Medulla oblongata (tissue), 1 donor: ENCODE data around the gene BBS9.
A peak's percentile ranks its signal among the peaks of the same experiment; 100 is the strongest.
"Not testable (repeated sequence)": the region's sequence is repeated elsewhere in the genome, so short reads cannot be mapped to it uniquely, and the experiment has no call there.

Experiments
- DNase-seq: peaks from one replicate; pipeline ENCODE4 v3.0.0-alpha.2; 2015; ENCODE audit errors: extremely low spot score

Gene BBS9

DNA sequence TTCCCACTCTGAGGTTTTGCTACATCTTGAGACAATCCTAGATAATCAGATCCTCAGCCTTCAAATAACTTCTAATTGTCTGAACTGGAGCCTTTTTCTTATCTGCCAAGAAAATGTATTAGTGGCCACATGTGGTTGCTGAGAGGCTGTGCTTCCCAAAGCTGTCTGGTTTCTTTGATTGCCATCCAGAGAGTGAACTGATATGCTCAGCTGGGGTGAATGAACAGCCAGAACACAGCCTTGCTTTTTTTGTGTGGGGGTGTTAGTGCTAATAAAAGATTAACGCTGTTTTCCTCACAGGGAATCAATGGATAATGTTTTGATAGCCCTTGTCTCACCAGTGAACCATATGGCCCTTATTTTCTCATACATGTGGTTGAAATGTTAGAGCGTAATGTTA lies 66.9 kb downstream of the BBS9 start:
- no peak for DNase-seq

DNA sequence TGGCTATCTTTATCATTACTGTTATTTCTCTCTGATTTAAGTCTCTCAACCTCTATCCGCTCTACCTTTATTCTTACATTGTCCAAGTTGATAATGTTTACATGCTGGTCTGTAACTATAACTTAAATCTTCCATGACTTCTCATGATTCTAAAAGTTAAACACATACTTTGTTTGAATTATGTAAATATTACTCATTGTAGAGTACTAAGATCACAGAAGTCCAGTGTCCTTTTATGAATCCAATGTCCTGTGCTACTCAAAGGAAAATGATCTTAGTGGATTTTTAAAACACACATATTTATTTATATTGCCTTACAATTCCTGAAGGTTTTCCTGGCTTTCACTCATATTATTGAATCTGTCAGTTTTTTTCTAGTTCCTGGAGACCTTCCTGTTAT lies 70.9 kb downstream of the BBS9 start:
- no peak for DNase-seq

DNA sequence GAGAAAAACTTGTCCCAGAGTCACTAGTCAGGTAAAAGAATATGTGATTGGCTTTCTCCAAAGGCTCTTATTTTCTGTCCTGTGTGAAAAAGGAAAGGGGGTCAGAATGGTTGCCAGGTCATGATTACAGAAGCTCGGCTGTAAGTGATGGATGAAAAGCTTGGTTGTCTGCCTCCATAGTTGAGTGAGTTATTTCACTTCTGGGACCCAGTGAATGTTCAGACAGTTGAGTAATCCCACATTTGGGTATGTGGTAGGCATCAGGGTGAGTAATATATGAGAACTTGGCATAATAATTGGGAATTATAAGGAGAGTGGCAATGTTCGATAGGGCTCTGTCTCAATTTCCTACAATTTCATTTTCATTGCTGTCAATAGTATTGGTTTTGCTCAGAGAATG lies 72.5 kb downstream of the BBS9 start:
- no peak for DNase-seq

DNA sequence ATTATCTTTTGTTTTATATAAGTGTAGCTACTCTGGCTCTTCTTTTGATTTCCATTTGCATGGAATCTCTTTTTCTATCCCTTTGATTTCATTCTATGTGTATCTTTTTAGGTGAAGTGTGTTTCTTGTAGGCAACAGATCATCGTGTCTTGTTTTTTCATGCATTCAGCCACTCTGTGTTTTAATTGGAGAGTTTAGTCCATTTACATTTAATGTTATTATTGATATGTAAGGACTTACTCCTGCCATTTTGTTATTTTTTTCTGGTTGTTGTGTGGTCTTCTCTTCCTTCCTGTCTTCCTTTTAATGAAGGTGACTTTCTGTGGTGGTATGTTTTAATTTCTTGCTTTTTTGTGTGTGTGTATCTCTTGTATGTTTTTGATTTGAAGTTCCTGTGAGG lies 81.6 kb downstream of the BBS9 start:
- no peak for DNase-seq

DNA sequence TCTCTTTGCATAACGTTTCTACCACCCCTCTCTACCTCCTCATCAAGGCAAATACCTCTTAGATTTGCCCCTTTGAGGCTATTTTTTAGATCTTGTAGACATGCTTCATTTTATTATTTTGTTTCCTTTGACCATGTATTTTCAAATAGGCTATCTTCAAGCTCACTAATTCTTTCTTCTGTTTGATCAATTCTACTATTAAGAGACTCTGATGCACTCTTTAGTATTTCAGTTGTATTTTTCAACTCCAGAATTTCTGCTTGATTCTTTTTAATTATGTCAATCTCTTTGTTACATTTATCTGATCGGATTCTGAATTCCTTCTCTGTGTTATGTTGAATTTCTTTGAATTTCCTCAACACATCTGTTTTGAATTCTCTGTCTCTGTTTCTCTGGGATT lies 82.8 kb downstream of the BBS9 start:
- no peak for DNase-seq

DNA sequence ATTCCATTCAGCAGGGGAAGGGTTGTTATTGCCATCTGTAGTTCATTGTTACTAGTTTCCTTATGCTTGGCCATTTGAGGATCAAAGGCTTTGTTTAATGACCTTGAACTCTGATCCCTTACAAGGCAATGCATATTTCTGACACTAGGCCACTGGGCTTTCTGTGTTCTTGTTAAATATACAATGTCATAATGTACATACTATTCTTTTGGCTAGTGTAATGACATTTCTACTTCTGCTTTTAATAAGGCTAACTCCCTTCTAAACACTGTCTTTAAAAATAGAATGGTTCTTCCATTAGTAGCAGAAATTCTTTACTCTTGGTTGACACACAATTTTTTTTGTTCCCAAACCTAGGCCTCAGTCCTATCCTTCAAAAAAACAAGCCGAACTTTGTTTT lies 86.6 kb downstream of the BBS9 start:
- no peak for DNase-seq

DNA sequence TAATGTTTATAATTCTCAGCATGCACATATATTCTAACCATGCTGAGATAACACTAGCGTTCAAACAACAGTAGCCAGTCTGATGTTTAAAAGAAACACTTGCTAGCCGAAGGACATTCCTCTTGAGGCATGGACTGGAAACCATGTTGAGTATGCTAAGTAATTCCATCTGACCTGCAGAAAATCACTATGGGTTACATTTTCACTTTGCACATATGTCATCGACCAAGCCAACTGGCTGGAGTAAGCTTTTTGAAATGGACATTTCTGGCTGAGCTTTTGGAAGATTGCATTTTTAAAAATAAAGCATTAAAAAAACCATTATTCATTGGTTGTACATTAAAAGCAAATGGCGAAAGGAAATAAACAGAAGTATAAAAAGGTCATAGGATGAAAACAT lies 88.2 kb downstream of the BBS9 start:
- DNase-seq: no peak

DNA sequence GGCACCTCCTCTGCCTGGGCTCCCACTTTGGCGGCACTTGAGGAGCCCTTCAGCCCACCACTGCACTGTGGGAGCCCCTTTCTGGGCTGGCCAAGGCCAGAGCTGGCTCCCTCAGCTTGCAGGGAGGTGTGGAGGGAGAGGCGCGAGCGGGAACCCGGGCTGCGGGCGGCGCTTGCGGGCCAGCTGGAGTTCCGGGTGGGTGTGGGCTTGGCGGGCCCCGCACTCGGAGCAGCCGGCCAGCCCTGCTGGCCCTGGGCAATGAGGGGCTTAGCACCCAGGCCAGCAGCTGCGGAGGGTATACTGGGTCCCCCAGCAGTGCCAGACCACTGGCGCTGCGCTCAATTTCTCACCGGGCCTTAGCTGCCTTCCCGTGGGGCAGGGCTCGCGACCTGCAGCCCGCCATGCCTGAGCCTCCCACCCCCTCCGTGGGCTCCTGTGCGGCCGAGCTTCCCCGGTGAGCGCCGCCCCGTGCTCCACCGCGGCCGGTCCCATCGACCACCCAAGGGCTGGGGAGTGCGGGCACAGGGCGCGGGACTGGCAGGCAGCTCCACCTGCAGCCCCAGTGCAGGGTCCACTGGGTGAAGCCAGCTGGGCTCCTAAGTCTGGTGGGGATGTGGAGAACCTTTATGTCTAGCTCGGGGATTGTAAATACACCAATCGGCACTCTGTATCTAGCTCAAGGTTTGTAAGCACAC lies 89.6 kb downstream of the BBS9 start:
- not testable (repeated sequence) for DNase-seq

DNA sequence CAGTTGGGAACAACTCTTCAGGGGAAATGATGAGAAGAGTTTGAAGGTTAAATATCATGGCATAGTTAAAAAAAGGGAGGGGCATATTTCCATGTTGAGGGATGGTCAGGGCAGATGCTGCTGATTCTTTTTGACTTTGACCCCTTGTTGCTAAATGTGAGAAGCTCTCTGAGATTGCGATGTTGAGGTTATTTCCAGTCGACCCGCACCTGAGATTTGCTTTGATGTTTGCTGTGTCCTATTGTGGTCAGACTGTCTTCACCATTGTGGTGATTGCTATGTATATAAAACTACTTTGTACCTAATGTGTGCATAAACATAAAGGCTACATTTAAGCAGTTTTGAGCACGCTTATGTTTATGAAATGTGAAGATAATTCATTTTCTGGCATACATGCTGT lies 90.9 kb downstream of the BBS9 start:
- no peak for DNase-seq

DNA sequence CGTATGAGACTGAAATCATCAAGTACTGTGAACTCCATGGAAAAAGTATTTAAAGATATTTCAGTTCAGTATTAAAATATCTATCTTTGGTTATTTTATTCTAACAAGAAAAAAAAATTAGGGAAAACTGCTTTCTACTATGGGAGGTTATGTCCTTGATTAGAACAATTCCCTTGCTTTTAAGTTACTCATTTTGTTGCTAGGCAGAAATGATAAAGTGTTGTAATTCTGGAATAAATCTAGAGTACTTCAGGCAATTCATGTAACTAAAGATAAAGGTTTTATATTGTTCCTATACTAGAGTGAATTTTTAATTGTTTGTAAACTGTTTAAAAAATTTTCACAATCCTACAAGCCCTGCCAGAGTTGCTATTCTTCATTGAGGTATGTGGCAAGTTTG lies 92.0 kb downstream of the BBS9 start:
- no peak for DNase-seq

DNA sequence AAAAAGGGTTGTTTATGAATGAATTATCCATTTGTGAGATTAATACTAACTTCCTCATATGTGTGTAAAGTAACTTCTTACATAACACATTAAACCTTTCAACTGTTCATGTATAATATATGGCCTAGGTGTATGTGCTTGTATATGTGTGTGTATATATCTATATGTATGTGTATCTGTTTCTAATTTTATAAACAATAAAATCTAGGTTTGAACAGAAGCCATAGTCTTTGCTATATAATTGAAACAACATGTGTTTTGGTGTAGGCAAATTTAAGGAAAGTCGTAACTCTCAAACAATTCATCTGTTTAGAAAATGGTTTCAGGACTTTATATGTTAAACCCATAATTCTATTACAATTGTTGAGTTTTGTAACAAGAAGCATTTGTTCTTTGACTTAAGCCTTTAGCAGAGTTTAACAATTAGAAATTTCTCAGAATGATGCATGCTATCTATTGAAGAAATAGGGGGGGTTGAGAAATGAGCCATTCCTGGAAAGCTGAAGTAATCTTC lies 103.3 kb downstream of the BBS9 start:
- DNase-seq: no peak

DNA sequence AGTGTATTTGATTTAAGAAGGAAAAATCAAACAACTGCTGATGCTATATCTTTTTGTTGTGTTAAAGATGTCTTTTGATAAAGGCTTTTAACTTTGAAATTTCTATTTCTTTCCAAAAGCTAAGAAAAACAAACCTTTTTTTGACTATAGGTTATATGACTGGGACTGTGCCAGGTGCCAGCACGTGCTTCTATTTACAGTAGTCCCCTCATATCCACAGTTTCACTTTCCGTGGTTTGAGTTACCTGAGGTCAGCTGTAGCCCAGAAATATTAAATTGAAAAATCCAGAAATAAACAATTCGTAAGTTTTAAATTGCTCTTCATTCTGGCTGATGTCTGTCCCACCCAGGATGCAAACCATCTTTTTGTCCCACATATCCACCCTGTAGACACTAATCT lies 104.3 kb downstream of the BBS9 start:
- DNase-seq: no peak

DNA sequence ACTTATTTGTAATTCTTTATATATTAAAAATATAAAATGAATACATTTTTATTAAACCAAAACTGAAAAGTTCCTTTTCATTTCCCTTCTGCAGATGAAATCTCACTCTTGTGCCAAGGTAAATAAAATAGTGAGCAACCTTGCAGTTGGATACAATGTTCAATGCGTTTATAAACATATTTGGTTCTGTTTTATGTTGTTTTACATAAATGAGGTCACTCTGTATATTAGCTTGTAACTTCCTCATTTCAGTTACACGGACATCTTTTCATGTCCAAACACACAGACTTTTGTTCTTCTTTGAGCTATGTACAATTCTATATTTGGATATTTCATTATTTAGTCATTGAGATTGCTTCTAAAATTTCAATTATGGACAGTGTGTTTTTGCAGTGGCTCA lies 107.7 kb downstream of the BBS9 start:
- DNase-seq: no peak

DNA sequence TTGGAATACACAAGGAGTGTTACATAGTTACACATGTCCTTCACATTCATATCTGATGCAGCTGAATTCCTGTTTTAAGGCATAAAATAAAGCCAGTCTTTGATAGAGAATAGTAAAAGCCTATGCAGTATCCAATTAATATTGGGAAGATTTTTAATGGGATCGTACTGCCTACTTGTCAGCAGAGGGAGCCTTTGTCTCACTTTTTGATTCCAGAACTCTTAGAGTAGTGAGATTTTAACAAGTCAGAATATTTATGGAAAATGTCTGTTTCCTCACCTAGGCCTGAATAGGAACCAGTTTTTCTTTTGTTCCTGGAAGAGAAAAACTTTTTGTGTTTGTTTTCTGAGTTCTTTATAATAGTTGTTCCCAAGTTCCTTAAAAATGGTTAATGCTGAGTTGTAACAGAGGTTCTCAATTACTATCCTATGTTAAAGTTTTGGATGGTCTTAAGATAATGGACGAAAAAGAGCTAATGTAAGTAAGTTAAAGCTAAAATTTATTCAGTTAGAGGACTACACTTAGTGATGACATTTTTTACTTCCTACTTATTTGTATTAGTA lies 114.0 kb downstream of the BBS9 start:
- DNase-seq: peak; percentile 68

DNA sequence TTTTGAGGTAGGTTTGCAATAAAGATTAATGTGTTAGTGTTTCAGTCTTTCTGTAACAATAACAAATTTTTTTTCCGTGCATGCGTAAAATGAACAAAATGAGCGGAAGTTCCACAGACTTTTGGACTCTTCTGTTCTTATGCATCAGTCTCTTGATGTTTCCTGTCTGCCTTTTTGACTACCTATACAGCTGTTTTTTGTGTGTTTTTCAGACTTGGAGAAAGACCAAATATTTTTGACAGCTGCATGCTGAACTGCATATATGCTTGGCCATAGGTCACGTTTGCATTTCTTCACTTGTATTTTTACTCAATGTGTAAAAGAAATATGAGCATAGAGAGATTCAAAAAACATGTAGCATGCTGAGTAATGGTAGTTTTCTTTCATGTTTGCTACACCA lies 119.3 kb downstream of the BBS9 start:
- no peak for DNase-seq

DNA sequence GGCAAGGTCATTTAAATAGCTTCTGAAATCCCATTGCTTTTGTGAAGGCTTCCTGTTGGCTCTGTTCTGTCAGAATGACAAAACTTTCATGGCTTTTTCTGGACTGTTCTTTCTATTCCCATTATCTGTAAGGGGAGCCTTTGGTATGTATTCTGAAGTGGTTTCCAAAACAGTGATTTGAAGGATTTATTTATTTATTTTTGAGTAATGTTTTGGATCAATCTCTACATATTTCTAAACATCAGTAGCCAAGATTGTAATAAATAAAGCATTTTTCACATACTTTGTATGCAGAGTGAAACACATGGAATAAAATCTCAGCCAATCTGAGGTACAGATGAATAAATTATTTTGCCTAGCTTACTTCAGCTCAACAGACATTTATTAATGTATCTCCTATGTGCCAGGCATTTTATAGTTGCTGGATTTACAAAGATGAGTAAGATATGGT lies 121.1 kb downstream of the BBS9 start:
- DNase-seq: no peak

DNA sequence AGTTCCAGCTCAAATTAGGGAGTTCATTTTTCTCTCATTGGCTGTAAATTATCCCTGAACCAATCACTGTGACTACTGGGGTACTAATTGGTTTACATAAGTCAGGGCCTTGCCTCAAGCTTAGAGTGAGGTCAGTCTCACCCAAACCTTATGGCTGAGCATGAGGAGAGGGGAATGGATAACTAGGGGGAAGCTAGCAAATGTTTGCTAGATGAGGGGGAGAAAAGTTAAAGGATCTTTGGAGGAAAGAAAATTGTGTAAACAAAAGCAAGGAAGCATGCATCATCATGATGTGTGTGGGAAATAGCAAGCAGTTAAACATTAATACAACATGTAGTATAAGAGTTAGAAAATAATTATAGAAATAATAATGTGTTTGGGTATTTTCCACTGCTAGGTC lies 121.9 kb downstream of the BBS9 start:
- DNase-seq: no peak

DNA sequence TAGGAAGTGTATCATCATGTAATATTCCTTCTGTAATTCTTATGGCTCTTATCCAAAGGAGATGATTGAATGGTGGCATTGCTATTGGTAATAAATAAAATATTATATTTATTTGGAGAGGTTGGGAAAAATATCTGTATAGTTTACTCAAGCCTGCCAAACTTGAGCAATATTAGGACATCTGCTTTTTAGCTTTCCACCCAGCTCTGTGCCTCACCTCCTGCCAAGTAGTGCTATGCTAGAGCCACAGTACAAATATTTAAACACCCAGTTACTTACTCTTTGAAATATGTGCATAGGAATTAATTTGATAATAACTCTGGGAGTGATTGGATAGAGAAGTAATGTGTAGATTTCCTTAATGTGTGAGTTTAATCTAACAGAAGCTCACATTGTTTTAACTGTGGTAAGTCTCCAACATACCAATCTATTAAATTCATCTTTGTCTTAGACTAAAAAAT lies 129.2 kb downstream of the BBS9 start:
- no peak for DNase-seq

DNA sequence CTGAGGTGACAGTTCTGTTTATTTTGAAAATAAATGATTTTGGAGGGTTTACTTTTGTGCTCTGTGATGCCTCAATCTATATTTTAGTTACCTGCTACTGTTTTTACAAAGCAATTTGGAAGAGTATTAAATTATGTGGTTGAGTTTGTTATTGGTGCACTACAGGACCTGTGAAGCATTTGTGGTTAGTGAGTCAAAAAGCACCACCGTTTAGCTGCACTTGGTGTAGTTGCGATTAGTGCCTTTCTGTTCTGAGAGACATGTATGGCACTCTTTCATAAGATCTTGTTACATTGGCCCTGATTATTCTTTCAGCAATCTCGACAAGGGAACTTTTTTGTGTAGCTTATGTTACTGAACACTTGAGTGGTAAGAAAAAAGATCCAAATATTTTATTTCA lies 132.2 kb downstream of the BBS9 start:
- no peak for DNase-seq

DNA sequence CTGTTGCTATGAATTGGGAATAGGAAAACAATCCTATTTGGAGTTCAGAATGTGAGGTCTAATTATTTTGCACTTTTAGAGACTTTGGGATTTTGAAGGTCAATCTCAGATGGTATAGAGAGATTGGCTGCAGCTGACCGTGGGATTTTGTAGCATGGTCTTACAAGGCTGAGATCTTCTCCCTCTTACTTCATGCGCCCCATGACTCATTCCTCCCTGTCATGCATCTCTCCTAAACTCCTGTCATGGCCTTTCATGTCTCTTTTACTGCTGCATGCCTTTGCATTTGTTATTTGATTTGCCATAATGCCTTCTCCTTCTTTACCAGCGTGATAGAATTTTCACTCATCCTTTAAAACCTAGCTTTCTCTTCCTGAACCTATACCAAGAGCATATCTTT lies 133.1 kb downstream of the BBS9 start:
- no peak for DNase-seq

DNA sequence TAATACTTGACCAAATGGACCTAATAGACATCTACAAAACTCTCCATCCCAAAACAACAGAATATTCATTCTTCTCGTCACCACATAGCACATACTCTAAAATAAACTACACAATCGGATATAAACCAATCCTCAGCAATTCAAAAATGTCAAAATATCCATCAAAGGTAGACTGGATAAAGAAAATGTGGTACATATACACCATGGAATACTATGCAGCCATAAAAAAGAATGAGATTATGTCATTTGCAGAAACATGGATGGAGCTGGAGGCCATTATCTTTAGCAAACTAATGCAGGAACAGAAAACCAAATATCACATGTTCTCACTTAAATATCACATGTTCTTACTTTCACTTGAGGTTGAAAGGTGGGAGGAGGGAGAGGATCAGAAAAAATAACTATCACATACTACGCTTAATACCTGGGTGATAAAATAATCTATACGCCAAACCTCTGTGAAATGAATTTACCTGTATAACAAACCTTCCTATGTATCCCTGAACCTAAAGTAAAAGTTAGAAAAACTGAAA lies 142.5 kb downstream of the BBS9 start:
- DNase-seq: not testable (repeated sequence)

DNA sequence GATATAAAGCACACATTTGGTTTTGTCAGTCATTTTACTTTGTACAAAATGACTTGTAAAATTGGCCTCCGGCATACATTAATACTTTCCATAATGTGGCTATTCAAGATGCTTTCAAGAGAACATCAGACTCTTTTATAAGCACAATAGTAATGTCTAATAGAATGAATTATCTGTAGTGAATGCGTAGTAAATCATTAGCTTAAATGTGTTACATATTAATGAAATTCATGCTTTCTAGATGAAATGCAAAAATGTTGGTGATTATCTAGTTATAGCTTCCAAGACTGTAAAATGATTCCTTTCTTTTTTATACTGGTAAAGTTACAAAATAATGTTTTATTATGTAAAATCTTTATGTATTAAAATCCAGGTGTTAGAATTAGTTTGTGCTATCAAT lies 144.0 kb downstream of the BBS9 start:
- no peak for DNase-seq

DNA sequence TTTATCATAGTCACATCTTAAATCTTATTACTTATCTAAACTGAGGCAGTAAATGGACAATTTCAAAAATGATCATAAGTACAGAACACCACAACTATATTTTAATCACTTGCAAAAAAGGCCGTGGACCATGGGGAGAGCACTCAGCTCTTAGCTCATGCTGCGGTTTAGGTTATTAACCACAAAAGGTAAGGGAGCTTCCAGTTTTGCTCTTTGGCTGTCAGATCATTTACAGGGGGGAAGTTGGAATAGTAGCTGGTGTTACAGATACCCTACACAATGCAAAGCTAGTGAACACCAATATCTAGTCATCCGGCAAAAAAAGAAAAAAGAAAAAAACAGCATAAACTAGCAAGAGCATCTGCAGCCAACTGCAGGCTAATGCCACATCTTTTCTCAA lies 147.0 kb downstream of the BBS9 start:
- DNase-seq: no peak
